Measurements from ENCODE around the gene VPS39. TPM values are rescaled to one million over a fixed set of nuclear protein-coding genes. Genes with fewer than 3 reads are reported as not detected.

Gene VPS39
- total and polyA plus RNA-seq, 2 of the 13 experiments (the other 11 are each of a cell fraction or from before 2014, with no cell fraction given), result 22.9 to 32.0 TPM

GRCh38 chr15:42123546-42123945 lies 84.6 kb downstream of the VPS39 start (continued):
- TF ChIP-seq ZNF280B (CRISPR knock-in tag; IDR thresholded peaks at IDR 0.05; ENCODE audit: borderline replicate concordance) (no peak), ZNF501 (CRISPR knock-in tag; IDR thresholded peaks at IDR 0.05) (no peak), HOXA5 (CRISPR knock-in tag; IDR thresholded peaks at IDR 0.05) (no peak), SALL1 (CRISPR knock-in tag; IDR thresholded peaks at IDR 0.05) (no peak), ZNF550 (CRISPR knock-in tag; IDR thresholded peaks at IDR 0.05; ENCODE audit: borderline replicate concordance) (no peak), ZNF704 (CRISPR knock-in tag; IDR thresholded peaks at IDR 0.05; ENCODE audit: borderline replicate concordance) (no peak), YY1 (IDR thresholded peaks at IDR 0.05; ENCODE audit: insufficient read depth, insufficient replicate concordance, low read depth, low read length) (no peak), ZBTB39 (CRISPR knock-in tag; IDR thresholded peaks at IDR 0.05) (no peak), ZBTB34 (CRISPR knock-in tag; IDR thresholded peaks at IDR 0.05) (no peak)

Measured in HepG2 (cell line).